Measurements from ENCODE around the gene AP1S2.
"Not testable (repeated sequence)": the region's sequence is repeated elsewhere in the genome, so short reads cannot be mapped to it uniquely, and the experiment has no call there.

AP1S2 gene

DNA sequence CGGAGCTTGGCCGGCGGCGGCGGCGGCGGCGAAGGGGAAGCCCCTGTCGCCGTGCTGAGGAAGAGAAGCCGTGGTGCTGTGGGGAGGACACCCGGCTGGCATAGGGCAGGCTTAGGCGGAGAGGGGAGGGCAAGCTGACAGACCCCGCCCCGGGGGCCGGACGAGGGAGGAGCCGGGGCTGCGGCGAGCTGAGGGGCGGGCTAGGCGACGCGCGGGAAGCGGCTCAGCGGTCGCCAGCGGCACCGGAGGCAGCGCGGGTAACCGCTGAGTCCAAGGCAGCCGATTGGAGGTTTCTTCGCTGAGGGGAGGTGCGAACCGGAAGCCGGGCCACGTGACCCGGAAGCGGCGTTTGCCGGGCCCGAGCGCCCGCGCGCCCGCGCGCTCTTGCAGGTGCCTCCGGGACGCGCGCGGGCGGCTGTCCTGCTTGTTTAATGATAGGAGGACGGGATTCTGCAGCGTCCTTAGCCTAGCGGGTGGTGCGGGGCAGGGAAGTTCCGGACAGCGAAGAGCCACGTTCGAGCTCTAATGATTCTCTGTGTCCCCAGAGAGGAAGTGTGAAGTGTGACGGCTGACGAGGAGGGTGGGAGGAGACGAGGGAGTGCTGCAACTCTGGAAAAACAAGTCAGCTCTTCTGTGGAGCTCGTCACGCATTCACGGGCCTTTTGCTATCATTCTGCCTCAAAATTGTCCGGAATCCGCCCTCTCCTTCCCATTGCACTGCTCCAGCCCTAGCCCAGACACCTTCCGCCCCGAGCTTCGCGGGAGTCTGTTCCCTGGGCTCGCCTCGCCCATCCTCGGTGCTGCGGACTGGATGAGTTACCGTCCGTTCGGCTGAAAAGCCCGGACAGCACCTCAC, at the start of gene AP1S2:
TSS of gene AP1S2 (minus strand) at position 102 of the 856 bp plus-strand sequence. CDS start 2,289 bp downstream, outside the sequence.
- H3K27me3 Mint-ChIP-seq (ENCODE audit: low read depth) = peaks cover 2% of the 10 kb centered on the region
- H3K27ac Mint-ChIP-seq = peak within 1 kb of the TSS; percentile 95
- H3K4me1 Mint-ChIP-seq (ENCODE audit: low read depth) = peaks cover 23% of the 10 kb centered on the region
- peak; percentile 90 for DNase-seq (ENCODE audit: low spot score)
- peak within 1 kb of the TSS; percentile 91 for H3K4me3 Mint-ChIP-seq
- H3K36me3 Mint-ChIP-seq (ENCODE audit: low read depth) = peaks cover 14% of the 10 kb centered on the region
- H3K9me3 Mint-ChIP-seq = no peaks in the 10 kb centered on the region

DNA sequence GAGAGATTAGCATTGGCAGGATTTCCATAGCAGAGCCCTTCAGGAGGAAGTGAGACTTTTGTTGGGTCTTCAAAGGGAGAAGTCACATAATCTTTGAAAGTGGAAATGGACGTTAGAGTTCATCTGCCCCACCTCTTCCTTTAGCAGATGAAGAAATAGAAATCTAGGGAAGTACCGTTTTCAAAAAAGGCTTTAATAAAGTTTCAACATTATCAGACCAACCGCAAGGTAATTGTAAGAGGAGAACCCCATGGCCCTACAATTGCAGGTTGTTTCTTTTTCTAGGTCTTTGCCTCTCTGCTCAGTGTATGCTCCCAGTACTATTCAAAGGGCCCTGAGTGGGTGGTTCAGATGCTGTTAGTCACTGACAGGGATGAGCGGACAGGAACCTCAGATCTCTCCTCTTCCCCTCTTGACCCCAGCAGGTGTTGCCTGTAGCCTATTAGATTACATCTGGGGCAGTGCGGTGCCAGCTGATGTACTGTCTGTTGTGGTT, 48.6 kb upstream of the AP1S2 start:
- Mint-ChIP-seq H3K9me3 (no peaks in the 10 kb centered on the region), H3K4me3 (no peak overlapping the region), H3K27ac (no peak overlapping the region), H3K27me3 (ENCODE audit: low read depth) (no peaks in the 10 kb centered on the region), H3K36me3 (ENCODE audit: low read depth) (no peaks in the 10 kb centered on the region), H3K4me1 (ENCODE audit: low read depth) (no peaks in the 10 kb centered on the region)
- peak; percentile 3 for DNase-seq (ENCODE audit: low spot score)

DNA sequence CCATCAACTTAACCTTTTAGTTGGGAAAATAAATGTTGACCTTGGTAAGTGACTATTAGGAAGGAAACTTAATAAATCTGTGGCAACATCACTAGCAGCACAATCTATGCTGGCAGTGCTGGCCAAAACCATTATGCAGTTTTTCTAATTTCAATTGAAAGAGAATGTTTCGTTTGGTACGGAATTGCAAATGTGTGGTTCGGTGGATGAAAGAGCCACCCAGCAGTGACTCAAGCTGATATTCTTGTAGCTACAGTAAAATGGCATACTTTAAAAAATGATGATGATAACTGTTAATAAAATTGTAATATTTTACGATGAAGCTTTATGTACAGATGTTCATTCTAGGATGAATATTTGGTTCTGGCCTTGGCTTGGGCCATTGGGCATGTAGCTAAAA, 40.7 kb upstream of the AP1S2 start:
- H3K27ac Mint-ChIP-seq = no peak overlapping the region
- H3K4me3 Mint-ChIP-seq = no peak overlapping the region
- DNase-seq (ENCODE audit: low spot score) = no peak
- H3K27me3 Mint-ChIP-seq (ENCODE audit: low read depth) = no peaks in the 10 kb centered on the region
- H3K9me3 Mint-ChIP-seq = peaks cover 5% of the 10 kb centered on the region
- H3K36me3 Mint-ChIP-seq (ENCODE audit: low read depth) = no peaks in the 10 kb centered on the region
- peaks cover under 1% of the 10 kb centered on the region for H3K4me1 Mint-ChIP-seq (ENCODE audit: low read depth)

DNA sequence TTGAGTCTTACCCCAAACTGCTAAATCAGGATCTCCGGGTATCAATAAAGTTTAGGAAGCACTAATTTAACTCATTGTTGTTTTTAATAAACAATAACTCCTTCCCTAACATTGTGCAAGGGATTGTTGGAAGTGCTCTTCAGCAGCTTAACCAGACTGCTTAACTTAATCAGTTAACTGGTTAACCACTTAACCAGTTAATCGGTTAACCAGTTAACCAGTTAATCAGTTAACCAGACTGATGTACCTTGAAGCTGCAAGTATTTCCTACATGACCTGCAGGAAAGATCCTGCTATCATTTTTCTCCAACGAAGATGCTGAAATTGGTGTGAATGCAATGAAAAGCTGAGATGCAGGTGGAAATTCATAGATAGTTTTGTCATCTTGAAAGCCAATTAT, 40.1 kb upstream of the AP1S2 start:
- H3K27me3 Mint-ChIP-seq (ENCODE audit: low read depth) = no peaks in the 10 kb centered on the region
- no peaks in the 10 kb centered on the region for H3K36me3 Mint-ChIP-seq (ENCODE audit: low read depth)
- H3K4me1 Mint-ChIP-seq (ENCODE audit: low read depth) = peaks cover 2% of the 10 kb centered on the region
- peaks cover 5% of the 10 kb centered on the region for H3K9me3 Mint-ChIP-seq
- no peak for DNase-seq (ENCODE audit: low spot score)
- H3K27ac Mint-ChIP-seq = no peak overlapping the region
- no peak overlapping the region for H3K4me3 Mint-ChIP-seq

DNA sequence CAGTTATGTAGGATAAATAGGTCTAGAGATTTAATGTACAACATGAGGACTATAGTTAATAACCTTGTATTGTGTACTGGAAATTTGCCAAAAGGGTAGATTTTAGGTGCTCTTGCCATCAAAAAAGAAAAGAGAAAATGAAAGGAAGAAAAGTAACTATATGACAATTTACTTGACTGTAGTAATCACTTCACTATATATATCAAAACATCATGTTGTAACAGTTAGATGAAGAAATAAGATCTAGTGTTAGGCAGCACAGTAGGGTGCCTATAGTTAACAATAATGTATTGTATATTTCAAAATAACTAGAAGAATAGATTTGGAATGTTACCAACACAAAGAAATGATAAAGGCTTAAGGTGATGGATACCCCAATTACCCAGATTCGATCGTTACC, 35.9 kb upstream of the AP1S2 start:
- Mint-ChIP-seq H3K4me1 (ENCODE audit: low read depth) (peaks cover 2% of the 10 kb centered on the region), H3K27me3 (ENCODE audit: low read depth) (no peaks in the 10 kb centered on the region), H3K27ac (no peak overlapping the region), H3K9me3 (no peaks in the 10 kb centered on the region), H3K36me3 (ENCODE audit: low read depth) (no peaks in the 10 kb centered on the region), H3K4me3 (no peak overlapping the region)
- DNase-seq (ENCODE audit: low spot score) = no peak

DNA sequence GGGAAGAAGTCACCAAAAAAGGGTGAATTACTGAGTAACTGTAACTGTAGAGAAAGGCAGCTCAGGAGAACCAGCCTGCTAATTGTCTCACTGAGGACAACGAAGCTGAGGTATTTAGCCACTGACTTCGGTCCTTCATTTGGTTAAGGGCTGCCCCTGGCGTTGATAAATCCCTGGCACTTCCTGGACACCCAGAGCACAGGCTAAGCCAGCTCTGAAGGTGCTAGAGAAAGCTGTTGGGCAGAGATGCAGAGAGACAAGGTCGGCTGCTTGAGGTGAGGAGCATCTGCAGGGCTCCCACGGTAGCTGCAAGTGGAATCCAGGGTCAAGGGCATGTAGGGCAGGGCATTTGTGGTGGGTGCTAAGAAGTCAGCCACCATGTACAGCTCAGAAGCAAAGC, 33.4 kb upstream of the AP1S2 start:
- H3K4me1 Mint-ChIP-seq (ENCODE audit: low read depth) = peaks cover 6% of the 10 kb centered on the region
- no peaks in the 10 kb centered on the region for H3K9me3 Mint-ChIP-seq
- H3K27ac Mint-ChIP-seq = no peak overlapping the region

DNA sequence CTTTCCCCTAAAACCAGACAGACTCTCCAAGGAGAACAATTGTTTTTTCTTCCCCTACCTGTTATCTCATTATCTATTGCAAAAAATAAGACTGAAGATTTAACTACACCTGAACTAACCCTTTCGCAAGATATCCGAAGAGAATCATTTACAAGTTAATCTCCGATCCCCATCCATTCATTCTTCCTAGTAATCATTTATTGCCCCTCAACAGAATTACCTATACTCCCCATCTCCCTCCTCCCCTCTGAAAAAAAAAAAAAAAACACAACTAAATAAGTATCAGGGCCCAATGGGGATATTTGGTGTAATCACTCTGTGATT, 28.9 kb upstream of the AP1S2 start:
- Mint-ChIP-seq H3K27ac (no peak overlapping the region), H3K4me1 (ENCODE audit: low read depth) (peaks cover 9% of the 10 kb centered on the region), H3K27me3 (ENCODE audit: low read depth) (no peaks in the 10 kb centered on the region), H3K36me3 (ENCODE audit: low read depth) (no peaks in the 10 kb centered on the region), H3K4me3 (no peak overlapping the region), H3K9me3 (no peaks in the 10 kb centered on the region)
- DNase-seq (ENCODE audit: low spot score) = no peak

More for the DNA sequence above, 33.4 kb upstream of the AP1S2 start:
- H3K36me3 Mint-ChIP-seq (ENCODE audit: low read depth) = no peaks in the 10 kb centered on the region
- DNase-seq (ENCODE audit: low spot score) = no peak
- H3K4me3 Mint-ChIP-seq = no peak overlapping the region
- no peaks in the 10 kb centered on the region for H3K27me3 Mint-ChIP-seq (ENCODE audit: low read depth)

DNA sequence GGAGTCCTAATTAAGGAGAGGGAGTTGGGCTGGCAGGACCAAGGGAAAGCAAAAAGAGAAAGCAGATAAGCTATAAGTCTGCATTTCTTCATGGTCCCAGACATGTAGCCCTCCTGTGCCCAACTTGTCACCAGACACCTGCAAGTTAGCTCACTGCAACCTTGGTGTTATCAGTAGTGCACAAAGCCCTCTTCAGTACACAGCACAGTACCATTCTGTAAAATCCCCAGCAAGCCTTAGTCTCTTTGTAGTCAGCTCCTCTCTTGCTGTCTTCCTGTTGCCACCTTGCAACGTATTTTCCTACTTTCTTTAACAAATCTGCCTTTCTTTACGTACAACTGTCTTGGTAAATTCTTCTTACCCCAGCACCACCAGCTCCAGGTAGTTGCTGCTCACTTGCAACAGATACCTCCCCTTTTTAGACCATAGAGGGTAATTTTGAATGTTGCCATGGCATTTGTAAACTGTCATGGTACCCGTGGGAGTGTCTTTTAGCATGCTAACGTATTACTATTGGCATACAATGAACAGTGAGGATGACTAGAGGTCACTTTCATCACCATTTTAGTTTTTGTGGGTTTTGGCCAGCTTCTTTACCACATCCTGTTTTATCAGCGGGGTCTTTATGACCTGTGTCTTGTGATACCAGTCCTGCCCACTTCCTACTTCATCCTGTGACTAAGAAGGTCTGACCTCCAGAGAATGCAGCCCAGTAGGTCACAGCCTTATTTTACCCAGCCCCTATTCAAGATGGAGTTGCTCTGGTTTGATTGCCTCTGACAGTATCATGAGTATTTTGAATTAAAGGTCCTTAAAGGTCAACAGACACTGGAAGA, 28.3 kb upstream of the AP1S2 start:
- Mint-ChIP-seq H3K9me3 (no peaks in the 10 kb centered on the region), H3K27me3 (ENCODE audit: low read depth) (no peaks in the 10 kb centered on the region), H3K4me3 (peak overlapping the region; percentile 22), H3K27ac (no peak overlapping the region), H3K4me1 (ENCODE audit: low read depth) (peaks cover 9% of the 10 kb centered on the region), H3K36me3 (ENCODE audit: low read depth) (no peaks in the 10 kb centered on the region)
- peak; percentile 7 for DNase-seq (ENCODE audit: low spot score)

DNA sequence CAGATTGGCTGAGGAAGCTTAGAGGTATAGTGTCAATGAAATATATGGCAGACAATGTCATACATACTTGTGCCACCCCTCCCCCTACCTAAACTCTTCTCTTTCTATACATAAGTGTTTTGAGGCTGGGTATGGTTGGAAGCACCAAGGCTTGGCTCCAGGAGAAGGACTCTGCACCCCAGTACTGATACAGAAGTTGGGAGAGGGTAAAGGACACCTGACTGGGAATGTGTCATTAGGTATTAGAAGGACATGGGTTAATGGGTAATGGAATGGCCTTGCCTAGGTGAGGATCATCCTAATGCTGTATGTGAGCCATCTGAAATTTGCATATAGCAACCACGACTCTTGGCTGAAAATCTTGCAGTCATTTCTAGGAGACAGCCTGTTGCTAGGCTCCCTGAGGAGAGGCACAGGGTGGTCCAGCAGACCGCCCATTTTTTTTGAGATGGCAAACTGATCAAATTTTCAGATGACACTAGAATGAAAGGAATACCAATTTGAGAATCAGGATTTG, 26.8 kb upstream of the AP1S2 start:
- Mint-ChIP-seq H3K4me3 (no peak overlapping the region), H3K36me3 (ENCODE audit: low read depth) (no peaks in the 10 kb centered on the region), H3K9me3 (no peaks in the 10 kb centered on the region), H3K27me3 (ENCODE audit: low read depth) (no peaks in the 10 kb centered on the region), H3K27ac (no peak overlapping the region), H3K4me1 (ENCODE audit: low read depth) (peaks cover 9% of the 10 kb centered on the region)
- no peak for DNase-seq (ENCODE audit: low spot score)

DNA sequence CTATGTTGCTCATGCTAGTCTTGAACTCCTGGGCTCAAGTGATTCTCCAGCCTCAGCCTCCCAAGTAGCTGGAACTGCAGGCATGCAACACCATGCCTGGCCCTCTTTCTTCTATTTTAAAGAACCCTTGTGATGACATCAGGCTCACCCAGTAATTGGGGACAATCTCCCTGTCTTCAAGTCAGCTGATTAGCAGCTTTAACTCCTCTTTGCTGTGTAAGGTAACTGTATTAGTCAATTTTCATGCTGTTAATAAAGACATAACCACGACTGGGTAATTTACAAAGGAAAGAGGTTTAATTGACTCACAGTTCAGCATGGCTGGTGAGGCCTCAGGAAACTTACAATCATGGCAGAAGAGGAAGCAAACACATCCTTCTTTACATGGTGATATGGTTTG, 23.3 kb upstream of the AP1S2 start:
- not testable (repeated sequence) for H3K27me3 Mint-ChIP-seq (ENCODE audit: low read depth); H3K4me3 Mint-ChIP-seq; H3K36me3 Mint-ChIP-seq (ENCODE audit: low read depth); DNase-seq (ENCODE audit: low spot score); H3K27ac Mint-ChIP-seq; H3K9me3 Mint-ChIP-seq; H3K4me1 Mint-ChIP-seq (ENCODE audit: low read depth)

DNA sequence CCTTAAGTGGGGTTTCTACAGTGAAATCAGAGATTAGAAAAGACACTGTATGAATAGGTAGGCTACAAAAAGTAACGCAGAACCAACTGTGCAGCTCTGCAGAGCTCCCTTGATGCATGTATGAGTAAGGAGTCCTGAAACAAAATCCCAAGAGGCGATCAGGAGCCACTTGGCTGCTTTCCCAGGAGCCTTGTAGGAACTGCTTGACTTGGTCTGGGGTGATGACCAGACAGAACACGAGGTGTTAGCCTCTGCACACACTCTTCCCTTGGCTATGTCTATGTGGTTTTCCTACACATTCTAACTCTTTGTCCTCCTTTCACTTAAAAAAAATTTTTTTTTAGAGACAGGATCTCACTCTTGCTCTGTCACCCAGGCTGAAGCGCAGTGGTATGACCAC, 22.8 kb upstream of the AP1S2 start:
- H3K27ac Mint-ChIP-seq = no peak overlapping the region
- no peaks in the 10 kb centered on the region for H3K36me3 Mint-ChIP-seq (ENCODE audit: low read depth)
- no peaks in the 10 kb centered on the region for H3K9me3 Mint-ChIP-seq
- H3K27me3 Mint-ChIP-seq (ENCODE audit: low read depth) = no peaks in the 10 kb centered on the region
- H3K4me3 Mint-ChIP-seq = no peak overlapping the region
- peaks cover under 1% of the 10 kb centered on the region for H3K4me1 Mint-ChIP-seq (ENCODE audit: low read depth)
- no peak for DNase-seq (ENCODE audit: low spot score)

DNA sequence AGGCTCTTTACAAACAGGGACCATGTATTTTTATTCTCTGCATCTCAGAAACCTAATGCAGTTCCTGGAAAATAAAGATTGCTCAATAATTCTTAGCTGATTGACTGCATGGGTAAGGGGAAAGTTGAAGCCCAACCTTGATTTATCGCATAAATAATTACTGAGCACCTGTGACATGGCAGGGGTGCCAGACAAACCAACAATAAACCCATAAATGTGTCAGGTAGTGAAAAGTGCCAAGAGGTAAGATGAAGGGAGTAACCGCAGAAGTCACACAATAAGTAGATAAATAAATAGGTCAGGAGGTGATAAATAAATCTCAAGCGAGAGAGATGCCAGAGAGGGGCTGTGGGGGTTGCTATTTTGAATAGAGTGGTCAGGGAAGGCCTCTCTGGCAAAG, 20.1 kb upstream of the AP1S2 start:
- no peak overlapping the region for H3K4me3 Mint-ChIP-seq
- no peak for DNase-seq (ENCODE audit: low spot score)
- H3K27me3 Mint-ChIP-seq (ENCODE audit: low read depth) = peaks cover 2% of the 10 kb centered on the region

DNA sequence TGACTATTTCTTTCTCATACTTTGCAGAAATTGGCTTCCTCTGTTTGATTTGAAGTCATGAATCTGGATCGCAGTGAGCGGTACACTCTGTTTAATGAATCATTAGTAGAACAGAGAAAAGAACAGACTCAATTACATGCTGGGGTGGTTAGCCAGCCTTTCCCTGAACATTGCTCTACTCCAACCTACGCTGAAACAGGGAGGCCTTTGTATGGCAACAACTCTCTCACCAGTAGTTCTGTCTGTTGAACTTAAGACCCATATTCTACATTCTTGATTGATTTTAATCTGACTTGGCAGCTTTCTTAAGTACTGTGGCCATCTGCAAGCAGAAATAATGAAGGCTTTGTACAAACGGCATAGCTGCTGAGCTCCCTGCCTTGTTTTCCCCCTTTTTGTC, 19.0 kb upstream of the AP1S2 start:
- H3K27ac Mint-ChIP-seq = no peak overlapping the region
- H3K9me3 Mint-ChIP-seq = no peaks in the 10 kb centered on the region
- peaks cover 2% of the 10 kb centered on the region for H3K27me3 Mint-ChIP-seq (ENCODE audit: low read depth)
- H3K36me3 Mint-ChIP-seq (ENCODE audit: low read depth) = no peaks in the 10 kb centered on the region
- DNase-seq (ENCODE audit: low spot score) = no peak
- H3K4me1 Mint-ChIP-seq (ENCODE audit: low read depth) = peaks cover 2% of the 10 kb centered on the region
- no peak overlapping the region for H3K4me3 Mint-ChIP-seq

More for the DNA sequence above, 20.1 kb upstream of the AP1S2 start:
- no peaks in the 10 kb centered on the region for H3K4me1 Mint-ChIP-seq (ENCODE audit: low read depth)
- H3K9me3 Mint-ChIP-seq = no peaks in the 10 kb centered on the region
- H3K27ac Mint-ChIP-seq = no peak overlapping the region
- no peaks in the 10 kb centered on the region for H3K36me3 Mint-ChIP-seq (ENCODE audit: low read depth)

DNA sequence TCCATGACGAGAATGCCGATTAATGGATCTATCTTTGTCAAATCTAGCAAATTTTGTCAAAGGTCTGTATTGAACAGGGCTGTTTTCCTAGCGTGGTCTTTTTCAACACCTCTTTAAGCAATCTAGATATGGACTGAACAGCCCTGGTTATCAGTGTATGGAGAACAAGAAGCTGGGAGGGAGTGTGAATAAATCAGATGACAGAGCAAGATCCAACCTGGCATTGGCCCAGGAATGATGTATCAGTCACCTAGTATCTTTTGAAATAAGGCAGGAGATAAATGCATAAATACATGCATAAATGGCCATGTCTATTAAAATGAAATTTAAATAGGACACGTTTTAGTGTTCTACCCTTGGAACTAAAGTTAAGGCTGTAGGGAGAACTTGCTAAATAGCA, 15.7 kb upstream of the AP1S2 start:
- H3K27ac Mint-ChIP-seq = no peak overlapping the region
- peaks cover 2% of the 10 kb centered on the region for H3K4me1 Mint-ChIP-seq (ENCODE audit: low read depth)
- DNase-seq (ENCODE audit: low spot score) = no peak
- no peaks in the 10 kb centered on the region for H3K9me3 Mint-ChIP-seq
- H3K27me3 Mint-ChIP-seq (ENCODE audit: low read depth) = peaks cover 2% of the 10 kb centered on the region
- H3K4me3 Mint-ChIP-seq = no peak overlapping the region
- H3K36me3 Mint-ChIP-seq (ENCODE audit: low read depth) = no peaks in the 10 kb centered on the region
